Keratinocyte (primary cell): ENCODE data around the gene ANKK1. TPM values are rescaled to one million over a fixed set of nuclear protein-coding genes. Genes with fewer than 3 reads are reported as not detected.

ENCODE experiments used
- DNase-seq: peaks from one replicate; pipeline ENCODE4 v3.0.0-alpha.2; 2011; ENCODE audit warnings: low read depth, missing footprints, low spot score
- FAIRE-seq: peaks from 2 replicates; lab custom pipeline; 2011; peaks lifted over from hg19 to GRCh38; lab: Jason Lieb, UNC
- H2AFZ ChIP-seq: 2 replicates; pipeline ENCODE4 v1.6.0; 2012; ENCODE audit warnings: low read length, control low read depth, inconsistent platforms; ENCODE audit not compliant: control insufficient read depth
- H3K27ac ChIP-seq: 2 replicates; pipeline ENCODE4 v1.5.1; 2011; ENCODE audit warnings: low read length; ENCODE audit not compliant: control insufficient read depth, insufficient read depth
- H3K27me3 ChIP-seq: 3 replicates; pipeline ENCODE4 v1.6.0; 2011; ENCODE audit warnings: low read length; ENCODE audit not compliant: control insufficient read depth, insufficient read depth; ENCODE audit errors: extremely low read depth
- H3K36me3 ChIP-seq, 2 experiments: 2 replicates in 1 of 2; 3 replicates in 1 of 2; pipeline ENCODE4 v1.5.1; 2011; ENCODE audit warnings: low read length in 2 of 2, mild to moderate bottlenecking in 1 of 2; ENCODE audit not compliant: control insufficient read depth in 2 of 2, insufficient read depth in 2 of 2; ENCODE audit errors: extremely low read depth in 1 of 2
- H3K4me1 ChIP-seq: 3 replicates; pipeline ENCODE4 v1.5.1; 2011; ENCODE audit warnings: low read length; ENCODE audit not compliant: control insufficient read depth, insufficient read depth; ENCODE audit errors: extremely low read depth
- H3K4me2 ChIP-seq: 3 replicates; pipeline ENCODE4 v1.6.0; 2011; ENCODE audit warnings: low read depth, low read length; ENCODE audit not compliant: control insufficient read depth, insufficient read depth; ENCODE audit errors: extremely low read depth
- H3K4me3 ChIP-seq, 3 experiments: fragments of 200-600 bp in 1 of 3; sonication (generic) in 1 of 3; 2 replicates in 2 of 3; 3 replicates in 1 of 3; pipeline ENCODE4 v1.5.1; 2011 to 2016; ENCODE audit warnings: low read length in 3 of 3, mild to moderate bottlenecking in 3 of 3, control low read depth in 2 of 3, inconsistent platforms in 1 of 3, low read depth in 1 of 3, mixed read lengths in 1 of 3, mixed run types in 1 of 3, moderate library complexity in 1 of 3; ENCODE audit not compliant: control insufficient read depth in 2 of 3, insufficient read depth in 2 of 3; ENCODE audit errors: extremely low read depth in 1 of 3
- H3K79me2 ChIP-seq: 2 replicates; pipeline ENCODE4 v1.6.0; 2012; ENCODE audit warnings: low read length; ENCODE audit not compliant: control insufficient read depth, insufficient read depth
- H3K9ac ChIP-seq: 3 replicates; pipeline ENCODE4 v1.6.0; 2011; ENCODE audit warnings: low read length; ENCODE audit not compliant: control insufficient read depth, insufficient read depth; ENCODE audit errors: extremely low read depth
- H3K9me1 ChIP-seq: 3 replicates; pipeline ENCODE4 v1.6.0; 2011; ENCODE audit warnings: low read length; ENCODE audit not compliant: control insufficient read depth, insufficient read depth; ENCODE audit errors: extremely low read depth
- H3K9me3 ChIP-seq: 2 replicates; pipeline ENCODE4 v1.5.1; 2012; ENCODE audit warnings: low read depth, low read length; ENCODE audit not compliant: control insufficient read depth
- H4K20me1 ChIP-seq: 3 replicates; pipeline ENCODE4 v1.6.0; 2011; ENCODE audit warnings: low read length; ENCODE audit not compliant: control insufficient read depth, insufficient read depth; ENCODE audit errors: extremely low read depth
- EZH2 ChIP-seq: IDR thresholded peaks from one replicate; pipeline ENCODE4 v1.6.1; 2012; ENCODE audit warnings: inconsistent platforms, mild to moderate bottlenecking, low read length, moderate library complexity
- dilution Hi-C: fragments of 300-500 bp; cut with MboI; formaldehyde crosslinking; loops from one replicate; pipeline ENCODE4 v1.7.0; 2020; ENCODE audit warnings: low sequenced_read_pairs; ENCODE audit not compliant: extremely low pct_ligation_motif_present
- polyA plus RNA-seq, 5 experiments: library from polyadenylated mRNA; depleted of rRNA in 3 of 5; stranded (reverse) in 3 of 5; stranded (forward) in 1 of 5; unstranded in 1 of 5; fragments of >200 nt; gene quantifications; 1 replicate in 1 of 5; 2 replicates in 3 of 5; 3 replicates in 1 of 5; pipeline versions ENCODE4 v1.2.1 to v1.2.3, GENCODE V29; 2011 to 2012; ENCODE audit warnings: missing spikeins in 2 of 5, low read depth in 1 of 5, low replicate concordance in 1 of 5
- TF ChIP-seq, protein P1 (sequence below), 3 experiments: IDR thresholded peaks in 1 of 3; conservative IDR thresholded peaks in 1 of 3; optimal IDR thresholded peaks in 1 of 3; 2 replicates in 2 of 3; 3 replicates in 1 of 3; pipeline versions ENCODE3 to v1.5.1; 2011; ENCODE audit warnings: low read length in 3 of 3, mild to moderate bottlenecking in 3 of 3, moderate library complexity in 2 of 3, control low read depth in 1 of 3, inconsistent platforms in 1 of 3; ENCODE audit not compliant: insufficient read depth in 2 of 3; ENCODE audit errors: extremely low read depth in 1 of 3

ANKK1 gene
- polyA plus RNA-seq, 1 donor (not counting 4 experiments of a cell fraction or from before 2014, with no cell fraction given): 0.92 TPM

- peaks cover 46% of the 10 kb centered on the region for H3K4me1 ChIP-seq
- H3K9ac ChIP-seq: no peak overlapping the region
- H3K4me3 ChIP-seq: no peak overlapping the region
- H3K27ac ChIP-seq: no peak overlapping the region
- dilution Hi-C loops: no loop called here
- TF ChIP-seq, protein P1, sequence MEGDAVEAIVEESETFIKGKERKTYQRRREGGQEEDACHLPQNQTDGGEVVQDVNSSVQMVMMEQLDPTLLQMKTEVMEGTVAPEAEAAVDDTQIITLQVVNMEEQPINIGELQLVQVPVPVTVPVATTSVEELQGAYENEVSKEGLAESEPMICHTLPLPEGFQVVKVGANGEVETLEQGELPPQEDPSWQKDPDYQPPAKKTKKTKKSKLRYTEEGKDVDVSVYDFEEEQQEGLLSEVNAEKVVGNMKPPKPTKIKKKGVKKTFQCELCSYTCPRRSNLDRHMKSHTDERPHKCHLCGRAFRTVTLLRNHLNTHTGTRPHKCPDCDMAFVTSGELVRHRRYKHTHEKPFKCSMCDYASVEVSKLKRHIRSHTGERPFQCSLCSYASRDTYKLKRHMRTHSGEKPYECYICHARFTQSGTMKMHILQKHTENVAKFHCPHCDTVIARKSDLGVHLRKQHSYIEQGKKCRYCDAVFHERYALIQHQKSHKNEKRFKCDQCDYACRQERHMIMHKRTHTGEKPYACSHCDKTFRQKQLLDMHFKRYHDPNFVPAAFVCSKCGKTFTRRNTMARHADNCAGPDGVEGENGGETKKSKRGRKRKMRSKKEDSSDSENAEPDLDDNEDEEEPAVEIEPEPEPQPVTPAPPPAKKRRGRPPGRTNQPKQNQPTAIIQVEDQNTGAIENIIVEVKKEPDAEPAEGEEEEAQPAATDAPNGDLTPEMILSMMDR (optimal IDR thresholded peaks at IDR 0.05 in 1 of 3, IDR thresholded peaks at IDR 0.05 in 1 of 3, conservative IDR thresholded peaks at IDR 0.05 in 1 of 3; ENCODE audit: extremely low read depth in 1 of 3, insufficient read depth in 2 of 3, low read length in 3 of 3): no peak
- no peaks in the 10 kb centered on the region for H3K27me3 ChIP-seq
- no peak overlapping the region for H2AFZ ChIP-seq
- no peaks in the 10 kb centered on the region for H3K36me3 ChIP-seq
- no peaks in the 10 kb centered on the region for H3K9me3 ChIP-seq
- DNase-seq (no peak), FAIRE-seq (no peak)
- no peak overlapping the region for H3K4me2 ChIP-seq
- no peaks in the 10 kb centered on the region for H3K9me1 ChIP-seq
- H4K20me1 ChIP-seq: no peaks in the 10 kb centered on the region
- H3K79me2 ChIP-seq: no peaks in the 10 kb centered on the region
These were observed 12.2 kb upstream of the ANKK1 start for GRCh38 chr11:113375402-113375801.

DNA sequence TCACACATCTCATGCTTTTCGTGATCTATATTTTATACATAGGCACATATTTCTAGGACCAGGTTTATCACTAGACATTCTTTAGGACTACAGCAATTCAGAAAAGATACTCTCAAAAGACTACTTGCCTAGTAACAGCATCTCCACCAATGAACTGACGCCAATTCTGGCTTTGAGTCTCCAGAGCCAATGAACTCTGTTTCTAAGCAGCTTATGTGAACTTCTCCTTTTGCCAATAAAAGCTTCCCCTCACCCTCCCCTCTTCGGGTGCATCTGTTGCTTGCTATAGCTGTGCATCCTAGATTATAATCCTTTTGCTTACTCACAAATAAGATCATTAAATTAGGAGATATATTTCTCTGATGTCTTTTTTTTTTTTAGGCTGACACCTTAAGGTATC is 11.4 kb upstream of the ANKK1 start:
- Histone ChIP-seq H3K27me3 (no peaks in the 10 kb centered on the region), H3K79me2 (no peaks in the 10 kb centered on the region), H3K4me1 (peaks cover 46% of the 10 kb centered on the region), H3K4me2 (no peak overlapping the region), H2AFZ (no peak overlapping the region), H3K9me1 (no peaks in the 10 kb centered on the region), H3K9me3 (no peaks in the 10 kb centered on the region), H3K9ac (no peak overlapping the region), H3K27ac (no peak overlapping the region), H3K4me3 (no peak overlapping the region), H3K36me3 (no peaks in the 10 kb centered on the region), H4K20me1 (no peaks in the 10 kb centered on the region)
- no peak for DNase-seq
- FAIRE-seq: no peak
- dilution Hi-C loops: no loop called here
- TF ChIP-seq EZH2: no peak
- TF ChIP-seq, protein P1 (optimal IDR thresholded peaks at IDR 0.05 in 1 of 3, IDR thresholded peaks at IDR 0.05 in 1 of 3, conservative IDR thresholded peaks at IDR 0.05 in 1 of 3; ENCODE audit: extremely low read depth in 1 of 3, insufficient read depth in 2 of 3, low read length in 3 of 3): no peak
